GM18505 (cell line): ENCODE results near the gene THNSL1.
A peak's percentile ranks its signal among the peaks of the same experiment; 100 is the strongest.
"Not testable (repeated sequence)": the region's sequence is repeated elsewhere in the genome, so short reads cannot be mapped to it uniquely, and the experiment has no call there.

Source experiments
- ATAC-seq: cut with Tn5 transposase; IDR thresholded peaks from one replicate; pipeline ENCODE4 v1.9.1; 2021; ENCODE audit not compliant: unreplicated experiment
- POLR2A ChIP-seq: IDR thresholded peaks from 4 replicates; pipeline ENCODE4 v1.6.1; 2011; ENCODE audit warnings: borderline replicate concordance; ENCODE audit not compliant: insufficient read depth, insufficient read length; ENCODE audit errors: extremely low read depth

THNSL1 gene

GRCh38 chr10:24984906-24985305 is 31.5 kb upstream of the THNSL1 start:
- TF ChIP-seq POLR2A, result no peak
- ATAC-seq, result no peak

- no peak for TF ChIP-seq POLR2A
- ATAC-seq, result no peak
These were observed 27.4 kb upstream of the THNSL1 start for GRCh38 chr10:24988831-24989640.

GRCh38 chr10:24989867-24990266 is 26.5 kb upstream of the THNSL1 start:
- ATAC-seq, result no peak
- no peak for TF ChIP-seq POLR2A

GRCh38 chr10:24991298-24991697 is 25.1 kb upstream of the THNSL1 start:
- no peak for ATAC-seq
- no peak for TF ChIP-seq POLR2A

GRCh38 chr10:24992512-24993133 is 23.8 kb upstream of the THNSL1 start:
- no peak for TF ChIP-seq POLR2A
- ATAC-seq, result no peak

- TF ChIP-seq POLR2A, result no peak
- ATAC-seq, result no peak
These were observed 23.0 kb upstream of the THNSL1 start for GRCh38 chr10:24993237-24993958.

- no peak for ATAC-seq
- no peak for TF ChIP-seq POLR2A
These were observed 21.3 kb upstream of the THNSL1 start for GRCh38 chr10:24995072-24995471.

GRCh38 chr10:24998044-24998443 is 18.4 kb upstream of the THNSL1 start:
- no peak for ATAC-seq

GRCh38 chr10:25011591-25011990 is 4.8 kb upstream of the THNSL1 start:
- not testable (repeated sequence) for ATAC-seq

More at GRCh38 chr10:24998044-24998443, 18.4 kb upstream of the THNSL1 start:
- no peak for TF ChIP-seq POLR2A

GRCh38 chr10:25014579-25014978 is 1.8 kb upstream of the THNSL1 start:
- ATAC-seq, result no peak
- TF ChIP-seq POLR2A, result no peak

GRCh38 chr10:25015828-25016375 is 510 bp upstream of the THNSL1 start, which contains the start of gene ENKUR:
TSS of gene ENKUR (minus strand) at chr10:25016158. CDS start at chr10:25015936, 222 bp downstream.
- TF ChIP-seq POLR2A, result no peak

GRCh38 chr10:25017154-25017590 is 760 bp downstream of the THNSL1 start:
- no peak for TF ChIP-seq POLR2A
- ATAC-seq, result peak; percentile 2

More at GRCh38 chr10:25015828-25016375, 510 bp upstream of the THNSL1 start, which contains the start of gene ENKUR:
- ATAC-seq, result peak; percentile 63

- TF ChIP-seq POLR2A, result no peak
- ATAC-seq, result no peak
These were observed 1.2 kb downstream of the THNSL1 start for GRCh38 chr10:25017661-25018060.

- no peak for TF ChIP-seq POLR2A
- ATAC-seq, result no peak
These were observed 2.3 kb downstream of the THNSL1 start for GRCh38 chr10:25018703-25019102.

GRCh38 chr10:25023278-25023677 is 6.9 kb downstream of the THNSL1 start:
- TF ChIP-seq POLR2A, result no peak
- no peak for ATAC-seq
